K562 (cell line): ENCODE results near the gene ECT2L. TPM values are rescaled to one million over a fixed set of nuclear protein-coding genes. Genes with fewer than 3 reads are reported as not detected.

Experiments
- ATAC-seq: fragments of 200-7000 bp; cut with Tn5 transposase; 3 replicates; pipeline ENCODE4 v1.9.1; 2020; ENCODE audit warnings: moderate library complexity
- BruUV-seq: library from RNA; stranded (reverse); fragments of 400-500 nt; replicated peaks from 2 replicates; lab custom pipeline; 2021; lab: Mats Ljungman, UMichigan
- CTCF ChIA-PET: fragments of 300-600 bp; formaldehyde crosslinking; extraction: SDS; loops from one replicate; lab custom pipeline; 2021; ENCODE audit warnings: low intra/inter-chr PET ratio; lab: Yijun Ruan, JAX
- POLR2A ChIA-PET: fragments of 300-600, 350-650 bp; sonication (Branson Sonifier 250); formaldehyde crosslinking; extraction: SDS; loops from one replicate; lab custom pipeline; 2021; ENCODE audit warnings: antibody characterized with exemption, inconsistent platforms; lab: Yijun Ruan, JAX
- DNase-seq, 4 experiments: peaks; one replicate each; pipeline versions ENCODE4 v3.0.0 to v3.0.0-alpha.2; 2011 to 2018; ENCODE audit warnings: low spot score in 3 of 4, mixed read lengths in 3 of 4; ENCODE audit errors: extremely low read depth in 1 of 4
- FAIRE-seq: peaks from 2 replicates; lab custom pipeline; 2011; peaks lifted over from hg19 to GRCh38; lab: Jason Lieb, UNC
- H2AFZ ChIP-seq: 2 replicates; pipeline ENCODE4 v1.6.0; 2011; ENCODE audit warnings: low read depth, low read length, control low read depth, inconsistent platforms
- H3K27ac ChIP-seq: fragments of 200-600 bp; 3 replicates; pipeline ENCODE4 v1.8.0; 2011; ENCODE audit warnings: low read depth, mild to moderate bottlenecking, control low read depth, inconsistent platforms, low read length, moderate library complexity, mixed read lengths; ENCODE audit errors: extremely low read depth
- H3K27me3 ChIP-seq, 2 experiments: fragments of 300-600 bp in 1 of 2; 2 replicates in 1 of 2; 3 replicates in 1 of 2; pipeline versions ENCODE4 v1.6.0 to v1.8.0; 2011; ENCODE audit warnings: inconsistent platforms in 2 of 2, low read length in 2 of 2, mild to moderate bottlenecking in 1 of 2, mixed read lengths in 1 of 2, moderate library complexity in 1 of 2; ENCODE audit not compliant: control insufficient read depth in 2 of 2, insufficient read depth in 2 of 2
- H3K36me3 ChIP-seq: fragments of 300-600 bp; 3 replicates; pipeline ENCODE4 v1.8.0; 2011; ENCODE audit warnings: mild to moderate bottlenecking, low read length, inconsistent platforms; ENCODE audit not compliant: control insufficient read depth, insufficient read depth
- H3K4me1 ChIP-seq, 2 experiments: fragments of 200-600 bp in 1 of 2; replicated peaks in 1 of 2; 2 replicates in 1 of 2; 3 replicates in 1 of 2; pipeline versions ENCODE4 v1.5.1 to v1.8.0; 2011; ENCODE audit warnings: inconsistent platforms in 2 of 2, low read length in 2 of 2, mild to moderate bottlenecking in 1 of 2, mixed read lengths in 1 of 2, moderate library complexity in 1 of 2; ENCODE audit not compliant: control insufficient read depth in 2 of 2, insufficient read depth in 2 of 2
- H3K4me2 ChIP-seq: 2 replicates; pipeline ENCODE4 v1.6.1; 2011; ENCODE audit warnings: low read length, control low read depth, inconsistent platforms, mixed read lengths; ENCODE audit not compliant: insufficient read depth
- H3K4me3 ChIP-seq: fragments of 200-600 bp; sonication (generic), shearing (Covaris generic); 2 replicates; pipeline ENCODE4 v1.5.1; 2016; ENCODE audit warnings: control low read depth, inconsistent platforms
- H3K79me2 ChIP-seq: fragments of 200-600 bp; 3 replicates; pipeline ENCODE4 v1.8.0; 2011; ENCODE audit warnings: low read length, inconsistent platforms; ENCODE audit not compliant: control insufficient read depth, insufficient read depth
- H3K9ac ChIP-seq, 2 experiments: 2 replicates each; pipeline versions ENCODE4 v1.6.0 to v1.6.1; 2011; ENCODE audit warnings: low read depth in 2 of 2, low read length in 2 of 2, control low read depth in 1 of 2, inconsistent platforms in 1 of 2, mild to moderate bottlenecking in 1 of 2, mixed read lengths in 1 of 2; ENCODE audit not compliant: insufficient read depth in 1 of 2
- H3K9me1 ChIP-seq: one replicate; pipeline ENCODE4 v1.6.0; 2011; ENCODE audit warnings: inconsistent platforms, mild to moderate bottlenecking, low read length, moderate library complexity; ENCODE audit not compliant: control insufficient read depth, insufficient read depth
- H3K9me3 ChIP-seq: replicated peaks from 2 replicates; pipeline ENCODE4 v1.5.1; 2011; ENCODE audit warnings: low read depth, low read length, inconsistent platforms; ENCODE audit not compliant: control insufficient read depth, insufficient read depth
- H4K20me1 ChIP-seq: replicated peaks from 2 replicates; pipeline ENCODE4 v1.6.1; 2011; ENCODE audit warnings: low read length, inconsistent platforms, mixed read lengths; ENCODE audit not compliant: control insufficient read depth, insufficient read depth
- ELF1 ChIP-seq: fragments of 200-800 bp; sonication (Bioruptor generic); IDR thresholded peaks from 2 replicates; pipeline ENCODE4 v1.6.1; 2016; ENCODE audit warnings: missing genetic modification characterization, missing compliant biosample characterization
- ELK3 ChIP-seq: fragments of 450-650 bp; formaldehyde crosslinking; IDR thresholded peaks from 2 replicates; pipeline ENCODE4 v1.4.0; 2020; ENCODE audit warnings: mild to moderate bottlenecking
- FUS ChIP-seq: fragments of 200-400 bp; formaldehyde crosslinking; optimal IDR thresholded peaks from 2 replicates; pipeline ENCODE3; 2017; ENCODE audit warnings: low read depth, low read length
- ID3 ChIP-seq, 2 experiments: fragments of 250-450 bp in 1 of 2; fragments of 450-650 bp in 1 of 2; sonication (Bioruptor Pico) in 1 of 2; IDR thresholded peaks; 2 replicates each; pipeline versions ENCODE4 v1.6.1 to v1.8.0; 2016 to 2021; ENCODE audit warnings: mild to moderate bottlenecking in 2 of 2, moderate library complexity in 2 of 2, missing compliant biosample characterization in 1 of 2, missing genetic modification characterization in 1 of 2
- KDM2B ChIP-seq: fragments of 250-450 bp; sonication (Bioruptor Pico); IDR thresholded peaks from 2 replicates; pipeline ENCODE4 v1.8.0; 2021; ENCODE audit warnings: mild to moderate bottlenecking, moderate library complexity
- NFE2L1 ChIP-seq: fragments of 450-650 bp; IDR thresholded peaks from 2 replicates; pipeline ENCODE4 v1.6.1; 2016; ENCODE audit warnings: missing genetic modification characterization, low read depth, mild to moderate bottlenecking, missing compliant biosample characterization, moderate library complexity, borderline replicate concordance
- NFIC ChIP-seq: fragments of 450-650 bp; IDR thresholded peaks from 2 replicates; pipeline ENCODE4 v1.6.1; 2017; ENCODE audit warnings: mild to moderate bottlenecking, inconsistent platforms
- POLR2B ChIP-seq: fragments of 450-650 bp; IDR thresholded peaks from 2 replicates; pipeline ENCODE4 v1.6.1; 2018; ENCODE audit warnings: low read depth; ENCODE audit not compliant: partially characterized antibody
- RFX1 ChIP-seq: fragments of 450-650 bp; IDR thresholded peaks from 2 replicates; pipeline ENCODE4 v1.6.1; 2016; ENCODE audit warnings: mild to moderate bottlenecking, moderate library complexity
- RNF2 ChIP-seq: sonication (generic); IDR thresholded peaks from 2 replicates; pipeline ENCODE4 v1.6.1; 2016
- SLC30A9 ChIP-seq: fragments of 250-450 bp; sonication (Bioruptor Pico); IDR thresholded peaks from 2 replicates; pipeline ENCODE4 v1.8.0; 2022; ENCODE audit warnings: mild to moderate bottlenecking, moderate library complexity
- SMAD3 ChIP-seq: fragments of 450-650 bp; formaldehyde crosslinking; conservative IDR thresholded peaks from 2 replicates; pipeline ENCODE4 v1.4.0; 2020; ENCODE audit warnings: mild to moderate bottlenecking
- SMARCA4 ChIP-seq: fragments of 450-650 bp; IDR thresholded peaks from 2 replicates; pipeline ENCODE4 v1.6.1; 2016
- TAL1 ChIP-seq: fragments of 450-650 bp; IDR thresholded peaks from 2 replicates; pipeline ENCODE4 v1.6.1; 2016; ENCODE audit warnings: mild to moderate bottlenecking
- TCFL5 ChIP-seq: fragments of 250-450 bp; sonication (Bioruptor Pico); conservative IDR thresholded peaks from 2 replicates; pipeline ENCODE4 v1.6.1; 2021; ENCODE audit warnings: mild to moderate bottlenecking, moderate library complexity, matching md5 sums
- U2AF1 ChIP-seq: fragments of 200-400 bp; formaldehyde crosslinking; optimal IDR thresholded peaks from 2 replicates; pipeline ENCODE3; 2017; ENCODE audit warnings: mild to moderate bottlenecking, low read depth, low read length, moderate library complexity
- ZBTB33 ChIP-seq: sonication (generic); formaldehyde crosslinking; IDR thresholded peaks from 2 replicates; pipeline ENCODE4 v1.8.1; 2023; ENCODE audit warnings: mild to moderate bottlenecking, missing genetic modification reagents
- WGBS: fragments of 100-300 bp; shearing (Covaris generic); methylation state at CpG from one replicate; pipeline ENCODE4 v1.1.6; 2016; ENCODE audit warnings: low coverage, mixed read lengths; ENCODE audit not compliant: insufficient coverage; ENCODE audit errors: missing lambda C conversion rate; 5-methylcytosine and 5-hydroxymethylcytosine counted together
- in situ Hi-C: fragments of 300-500 bp; cut with MboI; formaldehyde crosslinking; loops from 4 replicates; pipeline ENCODE4 v1.15.0; 2018; ENCODE audit warnings: inconsistent platforms, mixed read lengths
- intact Hi-C: fragments of 100-400 bp; cut with micrococcal nuclease; formaldehyde crosslinking; loops from 2 replicates; pipeline ENCODE4 v1.14.2; 2022
- polyA plus RNA-seq, 8 experiments: library from polyadenylated mRNA; depleted of rRNA in 4 of 8; stranded (reverse) in 5 of 8; unstranded in 3 of 8; fragments of >200 nt; fragmentation: Nextera tagmentation in 2 of 8; fragmentation: Illumina TruSeq in 1 of 8; extraction: Ambion mirVana in 2 of 8; extraction: Trizol in 1 of 8; gene quantifications; 2 replicates each; pipeline versions ENCODE4 v1.2.1 to v1.2.3, GENCODE V29; 2011 to 2014; ENCODE audit warnings: inconsistent platforms in 1 of 8, missing spikeins in 1 of 8
- total RNA-seq, 7 experiments: library from RNA; depleted of rRNA in 6 of 7; stranded (reverse); fragments of >200 nt in 6 of 7; fragmentation: Illumina TruSeq in 2 of 7; extraction: Trizol in 2 of 7; gene quantifications; 2 replicates each; pipeline versions ENCODE4 v1.2.1 to v1.2.3, GENCODE V29; 2011 to 2021; ENCODE audit warnings: low replicate concordance in 1 of 7

ECT2L gene
- total and polyA plus RNA-seq, 9 of the 15 experiments (the other 6 are each of a cell fraction or from before 2014, with no cell fraction given), result 0.03 to 0.04 TPM; not detected in 7

- no peak for FAIRE-seq
- no TSS peak for BruUV-seq
- CTCF ChIA-PET, result no interaction called here
These were observed 69.7 kb downstream of the ECT2L start for GRCh38 chr6:138865480-138866109.

More at GRCh38 chr6:138865480-138866109, 69.7 kb downstream of the ECT2L start:
- no peak for ATAC-seq
- Histone ChIP-seq H3K27me3 (peaks cover 40 to 42% of the 10 kb centered on the region in 2 experiments), H3K9ac (no peak overlapping the region), H4K20me1 (no peaks in the 10 kb centered on the region), H3K79me2 (no peaks in the 10 kb centered on the region), H3K4me3 (no peak overlapping the region), H3K27ac (no peak overlapping the region), H3K9me3 (no peaks in the 10 kb centered on the region), H3K36me3 (no peaks in the 10 kb centered on the region), H3K9me1 (no peaks in the 10 kb centered on the region), H3K4me2 (no peak overlapping the region), H3K4me1 (no peaks in the 10 kb centered on the region), H2AFZ (no peak overlapping the region)
- TF ChIP-seq SMARCA4 (no peak), SLC30A9 (CRISPR knock-in tag) (no peak), ELF1 (no peak), ELK3 (CRISPR knock-in tag) (no peak), POLR2B (no peak), NFIC (no peak), FUS (no peak), ZBTB33 (no peak), RFX1 (no peak), ID3 (CRISPR knock-in tag; IDR thresholded peaks at IDR 0.05) (no peak), ID3 (tag; IDR thresholded peaks at IDR 0.05) (no peak), U2AF1 (no peak), KDM2B (CRISPR knock-in tag) (no peak), TCFL5 (no peak), RNF2 (no peak), TAL1 (no peak), NFE2L1 (no peak), SMAD3 (CRISPR knock-in tag) (no peak)
- POLR2A ChIA-PET, result interaction anchor here (1.0 kb wide), 1 partner anchor 20 kb away, joined by 3 read pairs; no protein-coding TSS in a partner anchor
- no peak for DNase-seq
- in situ Hi-C loops (no loop called here), intact Hi-C loops (no loop called here)
- WGBS, result 6% methylated on average over 6 of the region's 6 CpGs
